Esophagus muscularis mucosa (tissue), 4 donors: ENCODE measurements around the gene TOLLIP. TPM values are rescaled to one million over a fixed set of nuclear protein-coding genes. Genes with fewer than 3 reads are reported as not detected.
"Not testable (repeated sequence)": the region's sequence is repeated elsewhere in the genome, so short reads cannot be mapped to it uniquely, and the experiment has no call there.

Experiments used
- DNase-seq: peaks from one replicate; pipeline ENCODE4 v3.0.0-alpha.2; 2017; ENCODE audit errors: extremely low spot score
- H3K27ac ChIP-seq, 4 donors: fragments of 200-600 bp; sonication (generic); replicated peaks in 1 of 4; 1 replicate in 3 of 4; 2 replicates in 1 of 4; pipeline ENCODE4 v1.5.1; 2016 to 2019; ENCODE audit warnings: mild to moderate bottlenecking in 1 of 4
- H3K27me3 ChIP-seq, 4 donors: fragments of 200-600 bp; sonication (generic); one replicate each; pipeline versions ENCODE4 v1.5.1 to v1.6.0; 2016 to 2019
- H3K36me3 ChIP-seq, 4 donors: fragments of 200-600 bp; sonication (generic); one replicate each; pipeline ENCODE4 v1.5.1; 2016 to 2019
- H3K4me1 ChIP-seq, 4 donors: fragments of 200-600 bp; sonication (generic); one replicate each; pipeline ENCODE4 v1.5.1; 2016 to 2019
- H3K4me3 ChIP-seq, 4 donors: fragments of 200-600 bp; sonication (generic); 1 replicate in 2 of 4; 2 replicates in 2 of 4; pipeline ENCODE4 v1.5.1; 2016 to 2019; ENCODE audit warnings: mild to moderate bottlenecking in 4 of 4, moderate library complexity in 1 of 4
- H3K9me3 ChIP-seq, 4 donors: fragments of 200-600 bp; sonication (generic); 1 replicate in 3 of 4; 2 replicates in 1 of 4; pipeline ENCODE4 v1.5.1; 2016 to 2019
- EP300 ChIP-seq: sonication (generic); formaldehyde crosslinking; IDR thresholded peaks from one replicate; pipeline ENCODE4 v1.6.1; 2017; ENCODE audit warnings: antibody characterized with exemption
- POLR2A ChIP-seq: fragments of 450-650 bp; IDR thresholded peaks from one replicate; pipeline ENCODE4 v1.6.1; 2017; ENCODE audit warnings: antibody characterized with exemption, moderate library complexity, mild to moderate bottlenecking, low read depth
- POLR2AphosphoS5 ChIP-seq, 2 donors: sonication (generic); formaldehyde crosslinking; IDR thresholded peaks; one replicate each; pipeline ENCODE4 v1.6.1; 2017; ENCODE audit warnings: antibody characterized with exemption in 2 of 2
- WGBS: methylation state at CpG from one replicate; pipeline ENCODE4 v1.1.5; 2018; 5-methylcytosine and 5-hydroxymethylcytosine counted together
- intact Hi-C: fragments of 100-400 bp; cut with DNase I; formaldehyde crosslinking; loops from one replicate; pipeline ENCODE4 v1.15.1; 2023
- total RNA-seq, 4 donors: library from RNA; depleted of rRNA; stranded (reverse); fragments of >200 nt; gene quantifications; one replicate each; pipeline versions ENCODE4 v1.1.0 to v1.2.1, GENCODE V29; 2016
- TF ChIP-seq, protein P1 (sequence below), 3 experiments: fragments of 200-600 bp in 2 of 3; fragments of 450-650 bp in 1 of 3; sonication (generic) in 2 of 3; IDR thresholded peaks; one replicate each; pipeline ENCODE4 v1.5.1; 2017 to 2019; ENCODE audit warnings: antibody characterized with exemption in 3 of 3, mild to moderate bottlenecking in 2 of 3, moderate library complexity in 1 of 3

The TOLLIP gene
- total RNA-seq, 4 donors from 2014 or later, result 33.2 to 71.6 (median 58.6) TPM

DNA sequence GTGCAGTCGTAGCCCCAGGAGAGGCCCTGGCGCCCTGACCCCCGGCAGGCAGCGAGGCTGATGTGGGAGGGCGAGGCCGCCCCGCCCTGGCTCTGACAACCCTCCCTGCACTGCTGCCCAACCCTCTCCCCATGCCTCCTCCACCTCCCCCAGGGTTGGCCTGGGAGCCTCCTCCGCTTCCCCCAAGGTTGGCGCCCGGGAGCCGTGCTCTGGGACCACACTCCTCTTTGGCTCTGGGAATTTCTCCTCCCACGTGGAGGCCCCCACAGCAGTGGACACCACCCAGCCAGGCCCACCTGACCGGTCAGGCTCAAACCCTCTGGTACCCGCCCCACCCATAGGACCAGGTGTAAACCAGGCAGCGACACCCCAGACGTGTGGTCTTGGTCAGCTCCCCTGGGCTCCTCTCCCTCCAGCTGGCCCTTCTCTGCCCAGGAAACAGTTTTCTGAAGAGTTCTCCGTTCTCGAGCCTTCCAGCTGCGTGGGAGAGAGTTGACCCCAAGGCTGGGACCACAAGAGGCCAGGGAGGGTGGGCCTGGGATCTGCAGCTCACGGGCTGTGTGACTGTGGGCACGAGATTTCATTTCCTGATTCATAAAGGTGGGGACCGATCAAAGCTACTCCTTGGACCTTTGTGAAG is 40.8 kb upstream of the TOLLIP start:
- Histone ChIP-seq H3K4me3 (no peak overlapping the region), H3K27ac (no peak overlapping the region), H3K27me3 (peaks cover 0 to 35% (median 3%) of the 10 kb centered on the region in 4 donors), H3K9me3 (no peaks in the 10 kb centered on the region), H3K36me3 (no peaks in the 10 kb centered on the region), H3K4me1 (no peaks in the 10 kb centered on the region)
- no peak for DNase-seq
- TF ChIP-seq POLR2A, result no peak
- no peak for TF ChIP-seq POLR2AphosphoS5 (IDR thresholded peaks at IDR 0.05)
- TF ChIP-seq, protein P1, sequence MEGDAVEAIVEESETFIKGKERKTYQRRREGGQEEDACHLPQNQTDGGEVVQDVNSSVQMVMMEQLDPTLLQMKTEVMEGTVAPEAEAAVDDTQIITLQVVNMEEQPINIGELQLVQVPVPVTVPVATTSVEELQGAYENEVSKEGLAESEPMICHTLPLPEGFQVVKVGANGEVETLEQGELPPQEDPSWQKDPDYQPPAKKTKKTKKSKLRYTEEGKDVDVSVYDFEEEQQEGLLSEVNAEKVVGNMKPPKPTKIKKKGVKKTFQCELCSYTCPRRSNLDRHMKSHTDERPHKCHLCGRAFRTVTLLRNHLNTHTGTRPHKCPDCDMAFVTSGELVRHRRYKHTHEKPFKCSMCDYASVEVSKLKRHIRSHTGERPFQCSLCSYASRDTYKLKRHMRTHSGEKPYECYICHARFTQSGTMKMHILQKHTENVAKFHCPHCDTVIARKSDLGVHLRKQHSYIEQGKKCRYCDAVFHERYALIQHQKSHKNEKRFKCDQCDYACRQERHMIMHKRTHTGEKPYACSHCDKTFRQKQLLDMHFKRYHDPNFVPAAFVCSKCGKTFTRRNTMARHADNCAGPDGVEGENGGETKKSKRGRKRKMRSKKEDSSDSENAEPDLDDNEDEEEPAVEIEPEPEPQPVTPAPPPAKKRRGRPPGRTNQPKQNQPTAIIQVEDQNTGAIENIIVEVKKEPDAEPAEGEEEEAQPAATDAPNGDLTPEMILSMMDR (IDR thresholded peaks at IDR 0.05), result no peak
- TF ChIP-seq EP300, result no peak
- intact Hi-C loops, result no loop called here
- WGBS, result 42% methylated on average over 7 of the region's 22 CpGs

- Histone ChIP-seq H3K27me3 (peaks cover 0 to 33% (median 3%) of the 10 kb centered on the region in 4 donors), H3K9me3 (no peaks in the 10 kb centered on the region), H3K4me3 (no peak overlapping the region), H3K36me3 (no peaks in the 10 kb centered on the region), H3K4me1 (no peaks in the 10 kb centered on the region), H3K27ac (no peak overlapping the region)
- WGBS, result 72% methylated on average over 13 of the region's 29 CpGs
- no peak for TF ChIP-seq POLR2A
- DNase-seq, result no peak
- intact Hi-C loops, result no loop called here
These were observed 40.1 kb upstream of the TOLLIP start for GRCh38 chr11:1349327-1350041.

GRCh38 chr11:1348796-1349326 is 39.4 kb upstream of the TOLLIP start:
- no peaks in the 10 kb centered on the region for H3K36me3 ChIP-seq
- no peak overlapping the region for H3K27ac ChIP-seq
- TF ChIP-seq POLR2AphosphoS5 (IDR thresholded peaks at IDR 0.05), result no peak
- no peak for TF ChIP-seq POLR2A
- TF ChIP-seq, protein P1 (IDR thresholded peaks at IDR 0.05), result no peak
- no peak for TF ChIP-seq EP300
- peaks cover 0 to 27% (median under 1%) of the 10 kb centered on the region in 4 donors for H3K27me3 ChIP-seq
- no peaks in the 10 kb centered on the region for H3K9me3 ChIP-seq
- no peak overlapping the region for H3K4me3 ChIP-seq
- intact Hi-C loops, result no loop called here
- DNase-seq, result no peak
- 45% methylated on average over 4 of the region's 25 CpGs for WGBS
- H3K4me1 ChIP-seq, result no peaks in the 10 kb centered on the region

DNA sequence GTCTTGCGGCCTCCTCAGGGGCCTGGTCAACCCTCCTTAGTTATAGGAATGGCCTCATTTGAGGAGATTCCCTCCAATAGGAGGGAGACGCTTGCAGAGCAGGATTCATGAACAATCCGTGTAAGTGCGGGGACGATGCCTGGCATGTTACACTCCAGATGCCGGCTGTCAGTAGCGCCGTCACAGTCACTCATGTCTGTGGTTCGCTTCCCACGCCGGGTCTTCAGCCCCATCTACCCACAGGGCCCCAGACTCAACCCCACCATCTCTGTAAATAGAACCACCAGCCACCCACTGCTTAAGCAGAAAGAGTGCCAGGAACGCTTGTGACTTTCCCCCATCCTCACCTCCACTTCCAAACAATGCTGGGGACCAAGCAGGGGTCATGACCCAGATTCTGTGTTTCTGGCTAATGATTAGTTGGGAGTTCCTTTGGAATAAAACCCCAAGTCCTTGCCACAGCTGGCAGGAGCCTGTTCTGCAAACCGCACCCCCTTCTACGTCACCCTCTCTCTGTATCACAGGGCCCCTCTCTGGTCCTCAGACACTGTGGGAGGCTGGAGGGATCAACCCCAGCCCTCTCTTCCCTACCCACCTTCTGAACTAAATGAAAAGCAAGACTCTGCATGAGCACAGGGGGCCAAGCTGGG is 38.8 kb upstream of the TOLLIP start:
- TF ChIP-seq POLR2A (no peak), POLR2AphosphoS5 (IDR thresholded peaks at IDR 0.05) (no peak), EP300 (no peak)
- TF ChIP-seq, protein P1 (IDR thresholded peaks at IDR 0.05), result no peak
- intact Hi-C loops, result no loop called here
- no peaks in the 10 kb centered on the region for H3K4me1 ChIP-seq
- 79% methylated on average over 13 of the region's 14 CpGs for WGBS
- H3K27ac ChIP-seq, result no peak overlapping the region
- no peak for DNase-seq
- H3K9me3 ChIP-seq, result no peaks in the 10 kb centered on the region
- H3K4me3 ChIP-seq, result no peak overlapping the region
- H3K36me3 ChIP-seq, result no peaks in the 10 kb centered on the region
- peaks cover 0 to 22% (median 0%) of the 10 kb centered on the region in 4 donors for H3K27me3 ChIP-seq

DNA sequence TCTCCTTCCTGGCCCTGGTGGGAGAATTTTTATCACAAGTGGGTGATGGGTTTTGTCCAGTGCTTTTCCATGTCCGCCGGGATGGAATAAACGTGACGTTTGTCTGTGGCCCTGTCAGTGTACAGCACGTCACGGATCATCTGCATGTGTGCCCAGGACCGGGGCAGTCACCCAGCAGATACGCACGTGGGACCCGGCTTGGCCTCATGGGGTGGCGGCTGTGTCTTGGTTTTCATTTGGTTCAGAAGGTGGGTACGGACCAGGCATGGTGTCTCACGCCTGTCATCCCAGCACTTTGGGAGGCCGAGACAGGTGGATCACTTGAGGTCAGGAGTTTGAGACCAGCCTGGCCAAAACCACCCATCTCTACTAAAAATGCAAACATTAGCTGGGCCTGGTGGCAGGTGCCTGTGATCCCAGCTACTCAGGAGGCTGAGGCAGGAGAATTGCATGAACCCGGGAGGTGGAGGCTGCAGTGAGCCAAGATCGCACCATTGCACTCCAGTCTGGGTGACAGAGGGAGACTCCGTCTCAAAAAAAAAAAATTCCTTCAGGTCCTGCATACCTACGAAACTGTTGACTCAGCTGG is 38.1 kb upstream of the TOLLIP start:
- WGBS, result 92% methylated on average over 18 of the region's 18 CpGs
- intact Hi-C loops, DNase-seq, H3K27ac ChIP-seq, H3K36me3 ChIP-seq, H3K4me1 ChIP-seq, H3K4me3 ChIP-seq, H3K9me3 ChIP-seq: not testable (repeated sequence)
- H3K27me3 ChIP-seq, result peaks cover 0 to 18% (median 0%) of the 10 kb centered on the region in 4 donors
